Smooth muscle cell (in vitro differentiated cells): Measurements from ENCODE around the gene WNK1. TPM values are rescaled to one million over a fixed set of nuclear protein-coding genes. Genes with fewer than 3 reads are reported as not detected.

Source experiments
- DNase-seq: peaks from one replicate; lab custom pipeline; 2025; ENCODE audit not compliant: unreplicated experiment; lab: John Stamatoyannopoulos, UW
- H2AFZ ChIP-seq: fragments of 200-600 bp; sonication (generic); 2 replicates; pipeline ENCODE4 v1.6.0; 2016; ENCODE audit warnings: antibody characterized with exemption, low read depth, mild to moderate bottlenecking
- H3F3A ChIP-seq: fragments of 200-600 bp; sonication (generic); 2 replicates; pipeline ENCODE4 v1.6.0; 2017; ENCODE audit warnings: antibody characterized with exemption, low read depth
- H3K27ac ChIP-seq: fragments of 200-600 bp; sonication (generic); 2 replicates; pipeline ENCODE4 v1.5.1; 2016; ENCODE audit warnings: low read depth, mild to moderate bottlenecking
- H3K27me3 ChIP-seq: fragments of 200-600 bp; sonication (generic); 2 replicates; pipeline ENCODE4 v1.6.1; 2016; ENCODE audit warnings: low read depth, mild to moderate bottlenecking
- H3K36me3 ChIP-seq: fragments of 200-600 bp; sonication (generic); 2 replicates; pipeline ENCODE4 v1.5.1; 2016; ENCODE audit warnings: low read depth
- H3K4me1 ChIP-seq: fragments of 200-600 bp; sonication (generic); 2 replicates; pipeline ENCODE4 v1.5.1; 2016; ENCODE audit warnings: low read depth
- H3K4me2 ChIP-seq: fragments of 200-600 bp; sonication (generic); 2 replicates; pipeline ENCODE4 v1.6.0; 2016; ENCODE audit warnings: mild to moderate bottlenecking
- H3K4me3 ChIP-seq: fragments of 200-600 bp; sonication (generic); 2 replicates; pipeline ENCODE4 v1.5.1; 2016; ENCODE audit warnings: mild to moderate bottlenecking
- H3K79me2 ChIP-seq: fragments of 200-600 bp; sonication (generic); 2 replicates; pipeline ENCODE4 v1.6.0; 2016; ENCODE audit warnings: low read depth, mild to moderate bottlenecking
- H3K9ac ChIP-seq: fragments of 200-600 bp; sonication (generic); 2 replicates; pipeline ENCODE4 v1.6.0; 2016; ENCODE audit warnings: low read depth
- H3K9me3 ChIP-seq: fragments of 200-600 bp; sonication (generic); replicated peaks from 2 replicates; pipeline ENCODE4 v1.5.1; 2016; ENCODE audit warnings: low read depth
- H4K20me1 ChIP-seq: fragments of 200-600 bp; sonication (generic); 2 replicates; pipeline ENCODE4 v1.6.0; 2016; ENCODE audit warnings: low read depth
- WGBS: methylation state at CpG from one replicate; pipeline ENCODE4 v1.1.7; 2016; ENCODE audit warnings: low lambda C conversion rate; 5-methylcytosine and 5-hydroxymethylcytosine counted together
- polyA plus RNA-seq: library from polyadenylated mRNA; unstranded; fragments of >200 nt; fragmentation: Nextera tagmentation; extraction: Ambion mirVana; gene quantifications from 2 replicates; pipeline ENCODE4 v1.2.1, GENCODE V29; 2016
- total RNA-seq: library from RNA; depleted of rRNA; stranded (reverse); fragments of >200 nt; gene quantifications from 2 replicates; pipeline ENCODE4 v1.2.3, GENCODE V29; 2014
- TF ChIP-seq, protein P1 (sequence below): fragments of 200-600 bp; sonication (generic); IDR thresholded peaks from 2 replicates; pipeline ENCODE4 v1.5.1; 2017; ENCODE audit warnings: borderline replicate concordance, mild to moderate bottlenecking, antibody characterized with exemption; ENCODE audit not compliant: insufficient read depth, poor library complexity, severe bottlenecking

The WNK1 gene
- total and polyA plus RNA-seq, 2 experiments from 2014 or later, result 42.2 to 104 TPM

DNA sequence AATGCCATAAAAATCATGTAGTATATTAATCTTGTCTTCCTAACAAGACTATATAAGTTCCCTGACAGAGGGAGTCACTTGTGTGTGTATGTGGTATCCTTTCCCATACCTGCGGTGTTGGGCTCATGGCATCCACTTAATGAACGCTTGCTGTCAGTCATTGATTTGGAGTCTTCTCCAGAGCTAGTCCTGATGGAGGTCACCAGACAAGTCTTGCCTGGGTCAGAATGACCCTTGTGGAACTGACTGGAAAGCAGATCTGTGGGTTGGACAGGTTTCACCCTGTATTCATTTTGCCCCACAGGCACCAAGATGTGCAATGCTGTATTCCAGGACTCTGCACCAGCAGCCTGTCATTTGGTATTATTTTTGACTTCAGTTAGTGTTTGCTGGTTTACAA is 27.3 kb upstream of the WNK1 start:
- Histone ChIP-seq H4K20me1 (no peaks in the 10 kb centered on the region), H2AFZ (no peak overlapping the region), H3K4me2 (no peak overlapping the region), H3K36me3 (no peaks in the 10 kb centered on the region), H3K4me3 (no peak overlapping the region), H3K79me2 (no peaks in the 10 kb centered on the region), H3K4me1 (peaks cover 5% of the 10 kb centered on the region), H3K9me3 (no peaks in the 10 kb centered on the region), H3K27ac (no peak overlapping the region), H3F3A (no peaks in the 10 kb centered on the region), H3K27me3 (no peaks in the 10 kb centered on the region), H3K9ac (no peak overlapping the region)
- TF ChIP-seq, protein P1, sequence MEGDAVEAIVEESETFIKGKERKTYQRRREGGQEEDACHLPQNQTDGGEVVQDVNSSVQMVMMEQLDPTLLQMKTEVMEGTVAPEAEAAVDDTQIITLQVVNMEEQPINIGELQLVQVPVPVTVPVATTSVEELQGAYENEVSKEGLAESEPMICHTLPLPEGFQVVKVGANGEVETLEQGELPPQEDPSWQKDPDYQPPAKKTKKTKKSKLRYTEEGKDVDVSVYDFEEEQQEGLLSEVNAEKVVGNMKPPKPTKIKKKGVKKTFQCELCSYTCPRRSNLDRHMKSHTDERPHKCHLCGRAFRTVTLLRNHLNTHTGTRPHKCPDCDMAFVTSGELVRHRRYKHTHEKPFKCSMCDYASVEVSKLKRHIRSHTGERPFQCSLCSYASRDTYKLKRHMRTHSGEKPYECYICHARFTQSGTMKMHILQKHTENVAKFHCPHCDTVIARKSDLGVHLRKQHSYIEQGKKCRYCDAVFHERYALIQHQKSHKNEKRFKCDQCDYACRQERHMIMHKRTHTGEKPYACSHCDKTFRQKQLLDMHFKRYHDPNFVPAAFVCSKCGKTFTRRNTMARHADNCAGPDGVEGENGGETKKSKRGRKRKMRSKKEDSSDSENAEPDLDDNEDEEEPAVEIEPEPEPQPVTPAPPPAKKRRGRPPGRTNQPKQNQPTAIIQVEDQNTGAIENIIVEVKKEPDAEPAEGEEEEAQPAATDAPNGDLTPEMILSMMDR, result no peak
- 92% methylated on average over 2 of the region's 2 CpGs for WGBS
- DNase-seq, result no peak

- no peak for DNase-seq
- H3K27ac ChIP-seq, result peak overlapping the region; percentile 52
- no peaks in the 10 kb centered on the region for H3K27me3 ChIP-seq
- TF ChIP-seq, protein P1, result no peak
- H3K9me3 ChIP-seq, result no peaks in the 10 kb centered on the region
- H2AFZ ChIP-seq, result no peak overlapping the region
- no peaks in the 10 kb centered on the region for H3K36me3 ChIP-seq
- peaks cover 5% of the 10 kb centered on the region for H3K4me1 ChIP-seq
- WGBS, result 70% methylated on average over 5 of the region's 5 CpGs
- H3K79me2 ChIP-seq, result no peaks in the 10 kb centered on the region
- H3K9ac ChIP-seq, result no peak overlapping the region
- no peak overlapping the region for H3K4me2 ChIP-seq
- H3F3A ChIP-seq, result no peaks in the 10 kb centered on the region
- no peak overlapping the region for H3K4me3 ChIP-seq
- H4K20me1 ChIP-seq, result no peaks in the 10 kb centered on the region
Measured at GRCh38 chr12:726281-727140, 25.9 kb upstream of the WNK1 start.

DNA sequence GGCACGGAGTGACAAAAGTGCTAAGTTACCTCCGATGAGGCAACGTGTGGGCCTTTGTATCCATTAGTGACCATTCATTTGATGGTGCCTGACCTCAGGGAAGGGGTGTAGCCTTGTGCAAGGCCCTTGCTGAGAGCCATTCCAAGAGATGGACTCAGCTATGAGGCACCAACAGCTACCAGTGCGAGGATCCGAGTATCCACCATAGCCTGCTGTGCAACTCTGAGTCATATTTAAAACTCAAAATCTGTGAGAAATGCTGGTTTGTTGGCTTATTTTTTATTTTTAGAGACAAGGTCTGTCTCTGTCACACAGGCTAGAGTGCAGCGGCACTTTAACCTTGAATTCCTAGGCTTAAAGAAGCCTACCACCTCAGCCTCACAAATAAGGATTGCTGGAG is 25.1 kb upstream of the WNK1 start:
- H3K9me3 ChIP-seq, result no peaks in the 10 kb centered on the region
- no peak overlapping the region for H3K4me3 ChIP-seq
- DNase-seq, result no peak
- TF ChIP-seq, protein P1, result no peak
- no peaks in the 10 kb centered on the region for H3K27me3 ChIP-seq
- peaks cover 5% of the 10 kb centered on the region for H3K4me1 ChIP-seq
- 91% methylated on average over 6 of the region's 6 CpGs for WGBS
- no peaks in the 10 kb centered on the region for H3K79me2 ChIP-seq
- H4K20me1 ChIP-seq, result no peaks in the 10 kb centered on the region
- H3K4me2 ChIP-seq, result no peak overlapping the region
- no peak overlapping the region for H3K9ac ChIP-seq
- H2AFZ ChIP-seq, result no peak overlapping the region
- H3K27ac ChIP-seq, result peak overlapping the region; percentile 52
- no peaks in the 10 kb centered on the region for H3K36me3 ChIP-seq
- no peaks in the 10 kb centered on the region for H3F3A ChIP-seq

DNA sequence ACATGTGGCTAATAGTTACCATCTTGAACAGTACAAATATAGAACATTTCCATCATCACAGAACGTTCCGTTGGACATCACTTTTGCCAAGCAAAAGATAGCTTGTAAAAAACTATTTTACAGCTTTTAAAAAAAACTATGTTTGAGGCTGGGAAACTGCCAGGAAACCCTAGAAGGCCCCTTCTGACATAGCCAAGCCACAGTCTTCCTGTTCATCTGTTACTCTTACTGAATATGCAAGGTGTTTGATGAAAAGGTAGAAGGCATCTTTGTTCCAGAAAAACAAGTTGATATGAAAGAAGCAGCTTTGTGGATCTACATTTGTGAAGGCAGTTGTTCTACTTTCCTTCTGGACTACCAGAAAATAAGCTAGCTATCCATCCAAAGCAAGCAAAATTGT is 23.6 kb upstream of the WNK1 start:
- Histone ChIP-seq H3K36me3 (no peaks in the 10 kb centered on the region), H3K4me2 (no peak overlapping the region), H3K4me3 (no peak overlapping the region), H3K27ac (no peak overlapping the region), H3K4me1 (no peaks in the 10 kb centered on the region), H2AFZ (no peak overlapping the region), H3K79me2 (no peaks in the 10 kb centered on the region), H3F3A (no peaks in the 10 kb centered on the region), H3K27me3 (no peaks in the 10 kb centered on the region), H3K9ac (no peak overlapping the region), H3K9me3 (no peaks in the 10 kb centered on the region), H4K20me1 (no peaks in the 10 kb centered on the region)
- WGBS, result 42% methylated on average over 2 of the region's 2 CpGs
- TF ChIP-seq, protein P1, result no peak
- no peak for DNase-seq
